Ishikawa (cell line): ENCODE results near the gene TNFSF13B.

Source experiments
- CEBPB ChIP-seq: IDR thresholded peaks from 2 replicates; pipeline ENCODE4 v1.6.1; 2012
- FOXM1 ChIP-seq: IDR thresholded peaks from 2 replicates; pipeline ENCODE4 v1.6.1; 2012; ENCODE audit warnings: low read depth, borderline replicate concordance
- NFIC ChIP-seq: IDR thresholded peaks from 2 replicates; pipeline ENCODE4 v1.6.1; 2012
- RAD21 ChIP-seq: IDR thresholded peaks from 2 replicates; pipeline ENCODE4 v1.6.1; 2012; ENCODE audit warnings: low read depth
- USF1 ChIP-seq: IDR thresholded peaks from 2 replicates; pipeline ENCODE4 v1.6.1; 2012
- TF ChIP-seq, protein P1 (sequence below): IDR thresholded peaks from 2 replicates; pipeline ENCODE4 v1.6.1; 2012

GRCh38 chr13:108315991-108316390 is 46.5 kb downstream of the TNFSF13B start:
- TF ChIP-seq, protein P1, sequence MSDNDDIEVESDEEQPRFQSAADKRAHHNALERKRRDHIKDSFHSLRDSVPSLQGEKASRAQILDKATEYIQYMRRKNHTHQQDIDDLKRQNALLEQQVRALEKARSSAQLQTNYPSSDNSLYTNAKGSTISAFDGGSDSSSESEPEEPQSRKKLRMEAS = no peak
- TF ChIP-seq NFIC = no peak
- TF ChIP-seq FOXM1 = no peak
- no peak for TF ChIP-seq USF1
- no peak for TF ChIP-seq RAD21
- no peak for TF ChIP-seq CEBPB
